ENCODE results near the gene CUL4A.

Gene CUL4A

DNA sequence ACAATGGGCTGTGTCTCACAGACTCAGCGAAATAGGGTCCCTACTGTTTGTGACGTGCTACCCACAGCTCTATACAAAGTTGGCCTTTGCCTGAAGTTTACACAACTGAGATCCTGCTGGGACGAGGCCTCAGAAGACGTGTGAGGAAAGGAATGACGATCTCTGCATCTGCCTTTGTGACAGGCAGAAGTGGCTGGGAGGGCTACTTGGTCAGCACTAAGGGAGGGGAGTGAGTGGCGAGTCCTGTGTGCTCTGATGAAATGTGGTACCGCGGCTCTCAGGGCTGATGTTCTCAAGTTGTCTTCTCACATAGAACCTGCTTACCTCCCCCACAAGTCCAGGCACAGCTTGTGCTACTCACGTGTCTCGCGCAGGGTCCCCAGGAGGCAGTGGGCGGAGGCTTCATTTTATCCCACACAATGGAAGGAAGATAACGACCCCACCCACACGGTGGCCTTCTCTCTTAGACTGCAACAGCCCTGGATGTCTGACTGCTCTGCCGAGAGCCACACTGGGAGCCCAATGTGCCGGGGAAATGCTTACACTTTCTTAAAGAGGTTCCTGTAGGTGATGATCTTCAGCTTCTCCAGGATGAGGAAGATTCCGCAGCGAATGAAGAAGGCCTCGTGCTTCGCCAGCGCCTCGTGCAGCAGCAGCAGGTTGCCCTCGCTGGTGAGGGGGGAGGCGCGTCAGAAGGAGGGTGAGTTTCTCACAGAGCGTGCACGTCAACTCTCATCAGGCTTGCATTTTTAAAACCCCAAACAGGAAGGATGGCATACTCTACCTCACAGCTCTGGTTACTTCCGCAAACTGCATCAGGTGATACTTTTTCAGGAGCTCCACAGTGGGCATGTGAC, 29.8 kb upstream of the CUL4A start:
- no peaks in the 10 kb centered on the region for H3K4me1 ChIP-seq (ENCODE audit: control insufficient read depth, insufficient read depth, low read length)
- no peaks in the 10 kb centered on the region for H3K9me3 ChIP-seq (ENCODE audit: control insufficient read depth in 2 of 2, low read length in 2 of 2)
- H3K27ac ChIP-seq (ENCODE audit: low read length): no peak overlapping the region
- no peak overlapping the region for H3K4me3 ChIP-seq (ENCODE audit: low read length in 2 of 2)
- no peak overlapping the region for H3K9ac ChIP-seq (ENCODE audit: low read length in 2 of 2)
- H3K27me3 ChIP-seq (ENCODE audit: control insufficient read depth in 1 of 2, insufficient read depth in 2 of 2, low read length in 2 of 2): no peaks in the 10 kb centered on the region
- H3K36me3 ChIP-seq (ENCODE audit: control insufficient read depth in 2 of 2, insufficient read depth in 2 of 2, low read length in 2 of 2): peaks cover 57 to 64% of the 10 kb centered on the region in 2 donors

DNA sequence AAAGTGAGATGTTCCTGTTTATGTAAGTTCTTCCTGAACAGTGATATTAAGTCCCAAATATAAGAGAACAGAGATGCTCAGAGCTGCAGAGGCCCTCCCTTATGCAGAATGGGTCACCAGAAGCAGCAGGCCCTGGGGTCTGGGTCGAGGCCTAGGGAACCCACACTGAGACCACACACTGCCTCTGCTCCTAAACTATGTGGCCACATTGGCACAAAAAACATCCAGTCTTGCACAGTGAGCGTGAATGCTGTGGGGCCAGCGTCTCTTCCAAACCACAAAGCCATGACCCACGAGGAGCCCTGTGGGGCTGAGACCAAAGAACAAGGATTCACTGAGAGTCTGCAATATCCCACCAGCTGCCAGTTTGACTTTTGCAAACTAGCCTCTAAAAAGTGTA, 27.4 kb upstream of the CUL4A start:
- no peaks in the 10 kb centered on the region for H3K4me1 ChIP-seq (ENCODE audit: control insufficient read depth, insufficient read depth, low read length)
- peaks cover 44 to 56% of the 10 kb centered on the region in 2 donors for H3K36me3 ChIP-seq (ENCODE audit: control insufficient read depth in 2 of 2, insufficient read depth in 2 of 2, low read length in 2 of 2)
- no peak overlapping the region for H3K9ac ChIP-seq (ENCODE audit: low read length in 2 of 2)
- H3K4me3 ChIP-seq (ENCODE audit: low read length in 2 of 2): no peak overlapping the region
- no peaks in the 10 kb centered on the region for H3K9me3 ChIP-seq (ENCODE audit: control insufficient read depth in 2 of 2, low read length in 2 of 2)
- H3K27me3 ChIP-seq (ENCODE audit: control insufficient read depth in 1 of 2, insufficient read depth in 2 of 2, low read length in 2 of 2): no peaks in the 10 kb centered on the region
- no peak overlapping the region for H3K27ac ChIP-seq (ENCODE audit: low read length)

DNA sequence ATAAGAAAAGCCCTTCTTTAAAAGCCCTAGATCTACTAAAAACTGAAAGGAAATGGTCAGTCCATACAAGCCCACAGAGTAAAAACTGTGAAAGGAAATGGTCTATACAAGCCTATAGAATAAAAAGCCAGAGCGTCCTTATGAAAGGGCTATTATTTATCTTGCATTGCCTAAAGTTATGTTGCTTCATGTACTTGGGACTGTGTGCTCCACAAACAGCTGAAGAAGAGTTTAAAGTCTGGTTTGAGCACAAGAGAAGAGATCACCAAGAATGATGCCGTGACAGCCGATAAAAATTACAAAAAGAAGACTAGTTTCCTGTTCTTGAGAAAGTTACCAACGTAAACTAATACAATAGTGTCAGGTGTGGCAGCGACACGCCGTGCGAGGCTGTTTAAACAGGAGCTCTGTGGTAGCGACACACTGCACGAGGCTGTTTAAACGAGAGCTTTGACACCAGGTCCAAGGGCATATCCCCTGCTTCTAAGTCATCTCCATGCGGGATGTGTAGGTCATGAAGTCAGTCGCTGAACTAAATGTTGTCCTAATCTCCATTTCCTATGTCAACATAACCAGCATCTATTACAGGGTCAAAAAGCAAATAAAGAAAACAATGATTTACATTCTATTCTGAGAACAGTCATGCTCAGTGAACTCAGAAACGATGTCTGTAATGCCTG, 25.8 kb upstream of the CUL4A start:
- Histone ChIP-seq H3K36me3 (ENCODE audit: control insufficient read depth in 2 of 2, insufficient read depth in 2 of 2, low read length in 2 of 2) (peaks cover 45 to 57% of the 10 kb centered on the region in 2 donors), H3K9ac (ENCODE audit: low read length in 2 of 2) (no peak overlapping the region), H3K27ac (ENCODE audit: low read length) (no peak overlapping the region), H3K4me3 (ENCODE audit: low read length in 2 of 2) (no peak overlapping the region), H3K9me3 (ENCODE audit: control insufficient read depth in 2 of 2, low read length in 2 of 2) (no peaks in the 10 kb centered on the region), H3K4me1 (ENCODE audit: control insufficient read depth, insufficient read depth, low read length) (no peaks in the 10 kb centered on the region), H3K27me3 (ENCODE audit: control insufficient read depth in 1 of 2, insufficient read depth in 2 of 2, low read length in 2 of 2) (no peaks in the 10 kb centered on the region)

DNA sequence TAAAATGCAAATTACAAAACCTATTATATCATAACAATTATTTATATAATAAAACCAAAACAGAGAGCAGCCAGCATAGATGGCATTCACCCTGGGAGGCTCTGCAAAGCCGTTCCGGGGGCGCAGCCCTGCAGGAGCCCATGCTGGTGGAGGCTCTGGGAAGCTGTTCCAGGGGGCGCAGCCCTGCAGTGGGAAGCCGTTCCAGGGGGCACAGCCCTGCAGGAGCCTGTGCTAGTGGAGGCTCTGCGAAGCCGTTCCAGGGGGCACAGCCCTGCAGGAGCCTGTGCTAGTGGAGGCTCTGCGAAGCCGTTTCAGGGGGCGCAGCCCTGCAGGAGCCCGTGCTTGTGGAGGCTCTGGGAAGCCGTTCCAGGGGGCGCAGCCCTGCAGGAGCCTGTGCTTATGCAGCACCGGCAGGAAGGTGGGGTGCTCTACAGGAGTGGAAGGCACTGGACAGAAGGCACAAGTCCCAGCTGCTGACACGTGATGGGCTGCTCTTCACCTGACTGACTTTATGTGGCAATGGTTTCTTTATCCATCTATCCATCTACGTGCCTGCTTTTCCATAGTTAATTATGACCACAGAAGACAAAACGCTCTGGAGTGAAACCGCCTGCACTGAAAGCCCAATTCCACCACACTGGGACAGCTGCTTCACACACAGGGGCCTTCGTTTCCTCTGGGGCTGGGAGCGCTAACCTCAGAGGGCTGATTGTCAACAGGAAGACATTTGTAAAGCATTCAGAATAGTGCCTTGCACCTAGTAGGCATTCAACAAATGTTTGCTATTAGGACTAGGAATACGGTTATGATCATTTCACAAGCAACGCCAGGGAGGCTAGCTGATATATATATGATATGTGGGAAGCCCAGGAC, 24.6 kb upstream of the CUL4A start:
- Histone ChIP-seq H3K4me3 (ENCODE audit: low read length in 2 of 2) (no peak overlapping the region), H3K36me3 (ENCODE audit: control insufficient read depth in 2 of 2, insufficient read depth in 2 of 2, low read length in 2 of 2) (peaks cover 40 to 53% of the 10 kb centered on the region in 2 donors)

DNA sequence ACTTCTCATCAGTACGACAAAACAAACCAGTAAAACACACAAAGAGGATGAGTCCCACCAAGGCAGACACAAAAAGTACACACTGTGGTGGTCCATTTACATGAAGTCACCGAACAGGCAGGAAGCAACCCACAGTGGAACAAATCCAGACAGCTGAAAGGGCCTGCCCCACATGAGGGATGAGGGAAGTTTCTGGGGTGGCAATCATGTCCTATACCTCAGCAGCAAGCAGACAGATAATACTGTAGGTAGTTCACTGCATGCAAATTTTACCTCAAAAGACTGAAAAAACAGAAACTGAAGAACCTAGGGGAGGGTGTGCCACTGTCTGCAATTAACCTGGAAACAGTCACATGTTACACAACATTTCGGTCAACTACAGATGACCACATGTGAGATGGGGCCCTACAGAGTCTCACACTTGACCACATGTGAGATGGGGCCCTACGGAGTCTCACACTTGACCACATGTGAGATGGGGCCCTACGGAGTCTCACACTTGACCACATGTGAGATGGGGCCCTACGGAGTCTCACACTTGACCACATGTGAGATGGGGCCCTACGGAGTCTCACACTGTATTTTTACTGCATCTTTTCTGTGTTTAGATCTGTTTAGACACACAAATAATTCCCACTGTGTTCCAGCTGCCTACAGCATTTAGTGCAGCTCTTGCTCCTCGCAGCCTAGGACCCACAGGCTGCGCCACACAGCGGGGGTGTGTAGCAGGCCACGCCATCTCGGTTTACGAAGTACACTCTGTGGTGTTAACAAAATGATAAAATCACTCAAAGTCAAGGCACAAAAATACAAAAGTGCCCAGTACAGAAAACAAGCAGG, 23.1 kb upstream of the CUL4A start:
- Histone ChIP-seq H3K27me3 (ENCODE audit: control insufficient read depth in 1 of 2, insufficient read depth in 2 of 2, low read length in 2 of 2) (no peaks in the 10 kb centered on the region), H3K4me1 (ENCODE audit: control insufficient read depth, insufficient read depth, low read length) (no peaks in the 10 kb centered on the region), H3K4me3 (ENCODE audit: low read length in 2 of 2) (no peak overlapping the region), H3K27ac (ENCODE audit: low read length) (no peak overlapping the region), H3K9me3 (ENCODE audit: control insufficient read depth in 2 of 2, low read length in 2 of 2) (no peaks in the 10 kb centered on the region), H3K9ac (ENCODE audit: low read length in 2 of 2) (no peak overlapping the region), H3K36me3 (ENCODE audit: control insufficient read depth in 2 of 2, insufficient read depth in 2 of 2, low read length in 2 of 2) (peaks cover 31 to 53% of the 10 kb centered on the region in 2 donors)

More for the DNA sequence above, 24.6 kb upstream of the CUL4A start:
- no peaks in the 10 kb centered on the region for H3K9me3 ChIP-seq (ENCODE audit: control insufficient read depth in 2 of 2, low read length in 2 of 2)
- H3K27ac ChIP-seq (ENCODE audit: low read length): no peak overlapping the region
- H3K4me1 ChIP-seq (ENCODE audit: control insufficient read depth, insufficient read depth, low read length): no peaks in the 10 kb centered on the region
- no peaks in the 10 kb centered on the region for H3K27me3 ChIP-seq (ENCODE audit: control insufficient read depth in 1 of 2, insufficient read depth in 2 of 2, low read length in 2 of 2)
- no peak overlapping the region for H3K9ac ChIP-seq (ENCODE audit: low read length in 2 of 2)

DNA sequence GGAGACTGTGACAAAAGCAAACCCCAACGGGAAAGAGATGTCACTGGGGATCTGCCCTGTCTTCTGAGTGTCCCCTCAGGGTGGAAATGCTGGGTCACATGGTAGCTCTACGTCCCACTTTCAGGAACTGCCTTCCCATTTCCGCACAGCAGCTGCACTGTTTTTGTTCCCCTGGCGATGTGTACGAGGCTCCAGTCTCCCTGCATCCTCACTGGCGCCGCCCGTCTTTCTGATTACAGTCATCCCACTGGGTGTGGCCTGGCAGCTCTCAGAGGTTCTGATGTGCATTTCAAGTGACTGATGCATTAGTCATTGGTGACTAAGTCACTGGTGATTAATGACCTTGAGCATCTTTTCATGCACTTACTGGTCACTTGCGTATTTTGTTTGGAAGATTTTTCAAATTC, 22.1 kb upstream of the CUL4A start:
- H3K27me3 ChIP-seq (ENCODE audit: control insufficient read depth in 1 of 2, insufficient read depth in 2 of 2, low read length in 2 of 2): no peaks in the 10 kb centered on the region
- no peak overlapping the region for H3K27ac ChIP-seq (ENCODE audit: low read length)
- no peak overlapping the region for H3K4me3 ChIP-seq (ENCODE audit: low read length in 2 of 2)
- no peaks in the 10 kb centered on the region for H3K9me3 ChIP-seq (ENCODE audit: control insufficient read depth in 2 of 2, low read length in 2 of 2)
- peaks cover 34 to 53% of the 10 kb centered on the region in 2 donors for H3K36me3 ChIP-seq (ENCODE audit: control insufficient read depth in 2 of 2, insufficient read depth in 2 of 2, low read length in 2 of 2)
- H3K4me1 ChIP-seq (ENCODE audit: control insufficient read depth, insufficient read depth, low read length): no peaks in the 10 kb centered on the region
- no peak overlapping the region for H3K9ac ChIP-seq (ENCODE audit: low read length in 2 of 2)

DNA sequence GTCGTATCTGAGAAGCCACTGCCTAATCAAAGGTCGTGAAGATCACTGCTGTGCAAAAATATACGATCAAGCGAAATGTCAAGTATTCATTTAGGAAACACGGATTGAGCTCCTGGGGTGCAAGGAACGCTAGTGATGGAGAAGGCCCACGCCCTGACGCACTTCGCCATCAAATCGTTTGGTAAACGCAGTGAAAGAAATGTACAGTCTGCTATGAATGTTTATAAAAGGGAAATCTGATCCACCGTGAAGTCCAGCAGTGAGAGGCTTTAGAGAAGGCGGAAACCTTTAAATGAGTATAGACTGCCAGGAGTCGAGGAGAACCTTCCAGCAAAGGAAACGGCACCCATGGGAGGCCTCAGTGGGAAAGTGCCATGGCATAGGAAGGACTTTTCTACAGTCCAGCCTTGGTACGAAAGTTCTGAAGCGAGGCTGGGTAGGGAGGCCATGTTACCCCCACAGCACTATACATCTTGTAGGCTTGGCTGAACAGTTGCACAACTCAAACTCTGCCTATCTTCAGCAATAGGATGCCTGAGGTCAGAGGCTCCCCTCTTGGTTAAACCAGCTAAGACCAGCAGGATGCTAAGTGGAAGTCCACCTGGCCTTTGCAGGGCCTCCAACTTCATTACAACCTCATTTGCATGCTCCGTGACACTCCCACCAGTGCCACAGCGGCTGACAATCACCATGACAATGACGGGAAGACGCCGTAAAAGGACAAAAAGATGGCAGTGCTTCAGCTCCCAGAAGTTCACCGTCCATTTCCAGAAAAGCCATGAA, 21.3 kb upstream of the CUL4A start:
- no peak overlapping the region for H3K4me3 ChIP-seq (ENCODE audit: low read length in 2 of 2)
- no peak overlapping the region for H3K9ac ChIP-seq (ENCODE audit: low read length in 2 of 2)
- H3K9me3 ChIP-seq (ENCODE audit: control insufficient read depth in 2 of 2, low read length in 2 of 2): no peaks in the 10 kb centered on the region
- H3K4me1 ChIP-seq (ENCODE audit: control insufficient read depth, insufficient read depth, low read length): no peaks in the 10 kb centered on the region
- no peaks in the 10 kb centered on the region for H3K27me3 ChIP-seq (ENCODE audit: control insufficient read depth in 1 of 2, insufficient read depth in 2 of 2, low read length in 2 of 2)
- no peak overlapping the region for H3K27ac ChIP-seq (ENCODE audit: low read length)
- peaks cover 41 to 61% of the 10 kb centered on the region in 2 donors for H3K36me3 ChIP-seq (ENCODE audit: control insufficient read depth in 2 of 2, insufficient read depth in 2 of 2, low read length in 2 of 2)

DNA sequence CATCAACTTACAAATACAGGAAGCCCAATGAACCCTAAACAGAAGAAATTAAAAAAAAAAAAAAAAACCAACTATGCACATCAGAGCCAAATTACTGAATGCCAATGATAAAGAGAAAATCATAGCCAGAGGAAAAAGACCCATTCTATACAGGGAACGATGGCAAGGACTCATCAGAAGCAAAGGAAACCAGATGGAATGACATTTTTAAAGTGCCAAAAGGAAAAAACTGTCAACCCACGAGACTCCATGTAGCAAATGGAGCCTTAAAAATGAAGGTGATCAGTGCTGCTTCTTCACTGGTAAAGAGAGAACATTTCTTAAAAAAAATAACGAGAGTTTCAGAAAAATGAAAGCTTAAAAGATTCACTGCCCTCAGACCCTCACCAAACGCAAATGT, 19.2 kb upstream of the CUL4A start:
- Histone ChIP-seq H3K9ac (ENCODE audit: low read length in 2 of 2) (no peak overlapping the region), H3K4me1 (ENCODE audit: control insufficient read depth, insufficient read depth, low read length) (no peaks in the 10 kb centered on the region), H3K27ac (ENCODE audit: low read length) (no peak overlapping the region), H3K9me3 (ENCODE audit: control insufficient read depth in 2 of 2, low read length in 2 of 2) (no peaks in the 10 kb centered on the region), H3K27me3 (ENCODE audit: control insufficient read depth in 1 of 2, insufficient read depth in 2 of 2, low read length in 2 of 2) (no peaks in the 10 kb centered on the region), H3K4me3 (ENCODE audit: low read length in 2 of 2) (no peak overlapping the region), H3K36me3 (ENCODE audit: control insufficient read depth in 2 of 2, insufficient read depth in 2 of 2, low read length in 2 of 2) (peaks cover 41 to 65% of the 10 kb centered on the region in 2 donors)

DNA sequence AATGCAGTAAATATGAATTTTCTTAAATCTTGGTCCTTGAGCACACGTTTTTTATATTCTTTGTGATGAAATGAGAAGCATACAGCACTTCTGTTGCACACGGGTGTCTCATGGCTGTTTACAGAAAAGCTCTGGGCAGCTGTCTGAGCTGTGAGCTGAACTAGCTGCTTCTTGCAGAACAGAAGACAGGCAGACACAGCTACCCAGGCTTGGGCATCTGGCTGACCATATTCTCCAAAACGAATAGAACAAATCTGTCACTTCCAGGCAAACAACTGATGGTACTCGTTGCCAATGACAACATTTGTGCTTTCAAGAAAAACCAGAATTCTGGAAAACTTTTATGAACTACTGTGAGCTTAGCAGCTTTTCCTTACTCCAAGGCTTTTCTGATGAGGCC, 17.1 kb upstream of the CUL4A start:
- H3K4me3 ChIP-seq (ENCODE audit: low read length in 2 of 2): no peak overlapping the region
- H3K27me3 ChIP-seq (ENCODE audit: control insufficient read depth in 1 of 2, insufficient read depth in 2 of 2, low read length in 2 of 2): no peaks in the 10 kb centered on the region
- H3K36me3 ChIP-seq (ENCODE audit: control insufficient read depth in 2 of 2, insufficient read depth in 2 of 2, low read length in 2 of 2): peaks cover 55 to 68% of the 10 kb centered on the region in 2 donors
- no peak overlapping the region for H3K9ac ChIP-seq (ENCODE audit: low read length in 2 of 2)
- no peak overlapping the region for H3K27ac ChIP-seq (ENCODE audit: low read length)
- no peaks in the 10 kb centered on the region for H3K4me1 ChIP-seq (ENCODE audit: control insufficient read depth, insufficient read depth, low read length)
- H3K9me3 ChIP-seq (ENCODE audit: control insufficient read depth in 2 of 2, low read length in 2 of 2): no peaks in the 10 kb centered on the region
